Mucosa of stomach (tissue), 1 donor: Measurements from ENCODE around the gene VASH2.

Source experiments
- H3K27me3 ChIP-seq: one replicate; pipeline ENCODE4 v1.7.0; 2013; ENCODE audit warnings: mild to moderate bottlenecking, low read length; ENCODE audit not compliant: control insufficient read depth, insufficient read depth
- H3K36me3 ChIP-seq: one replicate; pipeline ENCODE4 v1.7.0; 2013; ENCODE audit warnings: low read length; ENCODE audit not compliant: control insufficient read depth, insufficient read depth
- H3K4me1 ChIP-seq: one replicate; pipeline ENCODE4 v1.7.0; 2013; ENCODE audit warnings: mild to moderate bottlenecking, low read length; ENCODE audit not compliant: control insufficient read depth, insufficient read depth
- H3K4me3 ChIP-seq: one replicate; pipeline ENCODE4 v1.7.0; 2013; ENCODE audit warnings: low read length
- H3K9ac ChIP-seq: one replicate; pipeline ENCODE4 v1.7.0; 2013; ENCODE audit warnings: mild to moderate bottlenecking, low read length, moderate library complexity
- H3K9me3 ChIP-seq: one replicate; pipeline ENCODE4 v1.7.0; 2013; ENCODE audit warnings: mild to moderate bottlenecking, low read length, moderate library complexity; ENCODE audit not compliant: control insufficient read depth
- donor health status: Pancreatic carcinoma.

VASH2 gene

DNA sequence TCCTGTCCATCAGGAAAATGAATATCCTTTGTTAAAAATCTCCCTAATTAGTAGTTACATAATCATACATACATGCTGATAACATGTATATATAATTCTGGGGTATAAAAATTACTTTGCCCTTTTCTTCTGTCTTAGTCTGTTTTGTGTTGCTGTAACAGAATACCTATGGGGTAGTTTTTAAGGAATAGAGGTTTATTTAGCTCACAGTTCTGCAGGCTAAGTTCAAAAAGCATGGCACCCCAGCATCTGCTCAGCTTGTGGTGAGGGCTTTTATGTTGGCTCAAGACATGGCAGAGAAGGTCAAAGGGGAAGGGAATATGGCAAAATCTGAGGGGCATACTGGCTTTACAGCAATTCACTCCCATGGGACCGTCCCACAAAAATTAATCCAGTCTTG is 84.4 kb downstream of the VASH2 start:
- Histone ChIP-seq H3K4me1 (no peaks in the 10 kb centered on the region), H3K27me3 (no peaks in the 10 kb centered on the region), H3K9ac (no peak overlapping the region)

DNA sequence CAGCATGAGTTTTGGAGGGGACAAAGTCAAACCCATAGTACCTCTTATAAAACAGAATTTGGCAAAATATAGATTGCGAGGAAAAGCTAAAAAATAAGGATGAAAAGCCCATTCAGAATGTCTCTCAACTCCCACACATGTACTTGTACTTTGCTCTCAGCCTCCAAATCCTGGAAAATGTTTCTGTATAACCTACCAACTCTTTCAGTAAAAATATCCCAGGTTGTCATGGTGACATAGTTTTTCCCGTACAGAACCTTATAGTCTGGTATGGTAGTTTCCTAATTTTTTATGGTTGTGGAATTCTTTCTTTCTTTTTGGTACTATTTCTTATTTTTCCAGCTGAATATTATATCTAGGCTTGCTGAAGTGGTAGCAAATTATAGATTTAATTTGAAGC is 85.2 kb downstream of the VASH2 start:
- Histone ChIP-seq H3K4me1 (no peaks in the 10 kb centered on the region), H3K9ac (no peak overlapping the region), H3K27me3 (no peaks in the 10 kb centered on the region), H3K4me3 (no peak overlapping the region), H3K9me3 (no peaks in the 10 kb centered on the region), H3K36me3 (no peaks in the 10 kb centered on the region)

More for the DNA sequence above, 84.4 kb downstream of the VASH2 start:
- no peaks in the 10 kb centered on the region for H3K9me3 ChIP-seq
- no peaks in the 10 kb centered on the region for H3K36me3 ChIP-seq
- no peak overlapping the region for H3K4me3 ChIP-seq
